Keratinocyte (primary cell): Measurements from ENCODE around the gene DLEC1. TPM values are rescaled to one million over a fixed set of nuclear protein-coding genes. Genes with fewer than 3 reads are reported as not detected.

ENCODE experiments used
- DNase-seq: peaks from one replicate; pipeline ENCODE4 v3.0.0-alpha.2; 2011; ENCODE audit warnings: low read depth, missing footprints, low spot score
- FAIRE-seq: peaks from 2 replicates; lab custom pipeline; 2011; peaks lifted over from hg19 to GRCh38; lab: Jason Lieb, UNC
- H2AFZ ChIP-seq: 2 replicates; pipeline ENCODE4 v1.6.0; 2012; ENCODE audit warnings: low read length, control low read depth, inconsistent platforms; ENCODE audit not compliant: control insufficient read depth
- H3K27ac ChIP-seq: 2 replicates; pipeline ENCODE4 v1.5.1; 2011; ENCODE audit warnings: low read length; ENCODE audit not compliant: control insufficient read depth, insufficient read depth
- H3K27me3 ChIP-seq: 3 replicates; pipeline ENCODE4 v1.6.0; 2011; ENCODE audit warnings: low read length; ENCODE audit not compliant: control insufficient read depth, insufficient read depth; ENCODE audit errors: extremely low read depth
- H3K36me3 ChIP-seq, 2 experiments: 2 replicates in 1 of 2; 3 replicates in 1 of 2; pipeline ENCODE4 v1.5.1; 2011; ENCODE audit warnings: low read length in 2 of 2, mild to moderate bottlenecking in 1 of 2; ENCODE audit not compliant: control insufficient read depth in 2 of 2, insufficient read depth in 2 of 2; ENCODE audit errors: extremely low read depth in 1 of 2
- H3K4me1 ChIP-seq: 3 replicates; pipeline ENCODE4 v1.5.1; 2011; ENCODE audit warnings: low read length; ENCODE audit not compliant: control insufficient read depth, insufficient read depth; ENCODE audit errors: extremely low read depth
- H3K4me2 ChIP-seq: 3 replicates; pipeline ENCODE4 v1.6.0; 2011; ENCODE audit warnings: low read depth, low read length; ENCODE audit not compliant: control insufficient read depth, insufficient read depth; ENCODE audit errors: extremely low read depth
- H3K4me3 ChIP-seq, 3 experiments: fragments of 200-600 bp in 1 of 3; sonication (generic) in 1 of 3; 2 replicates in 2 of 3; 3 replicates in 1 of 3; pipeline ENCODE4 v1.5.1; 2011 to 2016; ENCODE audit warnings: low read length in 3 of 3, mild to moderate bottlenecking in 3 of 3, control low read depth in 2 of 3, inconsistent platforms in 1 of 3, low read depth in 1 of 3, mixed read lengths in 1 of 3, mixed run types in 1 of 3, moderate library complexity in 1 of 3; ENCODE audit not compliant: control insufficient read depth in 2 of 3, insufficient read depth in 2 of 3; ENCODE audit errors: extremely low read depth in 1 of 3
- H3K79me2 ChIP-seq: 2 replicates; pipeline ENCODE4 v1.6.0; 2012; ENCODE audit warnings: low read length; ENCODE audit not compliant: control insufficient read depth, insufficient read depth
- H3K9ac ChIP-seq: 3 replicates; pipeline ENCODE4 v1.6.0; 2011; ENCODE audit warnings: low read length; ENCODE audit not compliant: control insufficient read depth, insufficient read depth; ENCODE audit errors: extremely low read depth
- H3K9me1 ChIP-seq: 3 replicates; pipeline ENCODE4 v1.6.0; 2011; ENCODE audit warnings: low read length; ENCODE audit not compliant: control insufficient read depth, insufficient read depth; ENCODE audit errors: extremely low read depth
- H3K9me3 ChIP-seq: 2 replicates; pipeline ENCODE4 v1.5.1; 2012; ENCODE audit warnings: low read depth, low read length; ENCODE audit not compliant: control insufficient read depth
- H4K20me1 ChIP-seq: 3 replicates; pipeline ENCODE4 v1.6.0; 2011; ENCODE audit warnings: low read length; ENCODE audit not compliant: control insufficient read depth, insufficient read depth; ENCODE audit errors: extremely low read depth
- CTCF ChIP-seq, 3 experiments: IDR thresholded peaks in 1 of 3; conservative IDR thresholded peaks in 1 of 3; optimal IDR thresholded peaks in 1 of 3; 2 replicates in 2 of 3; 3 replicates in 1 of 3; pipeline versions ENCODE3 to v1.5.1; 2011; ENCODE audit warnings: low read length in 3 of 3, mild to moderate bottlenecking in 3 of 3, moderate library complexity in 2 of 3, control low read depth in 1 of 3, inconsistent platforms in 1 of 3; ENCODE audit not compliant: insufficient read depth in 2 of 3; ENCODE audit errors: extremely low read depth in 1 of 3
- EZH2 ChIP-seq: IDR thresholded peaks from one replicate; pipeline ENCODE4 v1.6.1; 2012; ENCODE audit warnings: inconsistent platforms, mild to moderate bottlenecking, low read length, moderate library complexity
- dilution Hi-C: fragments of 300-500 bp; cut with MboI; formaldehyde crosslinking; loops from one replicate; pipeline ENCODE4 v1.7.0; 2020; ENCODE audit warnings: low sequenced_read_pairs; ENCODE audit not compliant: extremely low pct_ligation_motif_present
- polyA plus RNA-seq, 5 experiments: library from polyadenylated mRNA; depleted of rRNA in 3 of 5; stranded (reverse) in 3 of 5; stranded (forward) in 1 of 5; unstranded in 1 of 5; fragments of >200 nt; gene quantifications; 1 replicate in 1 of 5; 2 replicates in 3 of 5; 3 replicates in 1 of 5; pipeline versions ENCODE4 v1.2.1 to v1.2.3, GENCODE V29; 2011 to 2012; ENCODE audit warnings: missing spikeins in 2 of 5, low read depth in 1 of 5, low replicate concordance in 1 of 5

DLEC1 gene
- polyA plus RNA-seq, 1 donor (not counting 4 experiments of a cell fraction or from before 2014, with no cell fraction given), result not detected

GRCh38 chr3:38154033-38154494 is 115.1 kb downstream of the DLEC1 start:
- Histone ChIP-seq H3K27ac (peak overlapping the region; percentile 89), H2AFZ (no peak overlapping the region), H3K9me1 (no peaks in the 10 kb centered on the region), H3K27me3 (no peaks in the 10 kb centered on the region), H3K79me2 (no peaks in the 10 kb centered on the region), H4K20me1 (no peaks in the 10 kb centered on the region), H3K4me1 (peaks cover 64% of the 10 kb centered on the region), H3K4me2 (peak overlapping the region; percentile 68), H3K9me3 (no peaks in the 10 kb centered on the region), H3K9ac (peak overlapping the region; percentile 52), H3K4me3 (peak overlapping the region in 1 of 3 experiments; percentile 22), H3K36me3 (no peaks in the 10 kb centered on the region)
- DNase-seq, result no peak
- peak; percentile 88 for FAIRE-seq
- TF ChIP-seq EZH2, result no peak
- TF ChIP-seq CTCF (optimal IDR thresholded peaks at IDR 0.05 in 1 of 3, IDR thresholded peaks at IDR 0.05 in 1 of 3, conservative IDR thresholded peaks at IDR 0.05 in 1 of 3; ENCODE audit: extremely low read depth in 1 of 3, insufficient read depth in 2 of 3, low read length in 3 of 3), result no peak
- dilution Hi-C loops, result no loop called here

- Histone ChIP-seq H3K4me3 (peak overlapping the region in 1 of 3 experiments; percentile 9), H3K79me2 (no peaks in the 10 kb centered on the region), H3K4me1 (peaks cover 64% of the 10 kb centered on the region), H3K27me3 (no peaks in the 10 kb centered on the region), H3K4me2 (peak overlapping the region; percentile 68), H2AFZ (no peak overlapping the region), H4K20me1 (no peaks in the 10 kb centered on the region), H3K9me3 (no peaks in the 10 kb centered on the region), H3K9me1 (no peaks in the 10 kb centered on the region), H3K36me3 (no peaks in the 10 kb centered on the region), H3K27ac (peak overlapping the region; percentile 89), H3K9ac (peak overlapping the region; percentile 52)
- TF ChIP-seq EZH2, result no peak
- no peak for TF ChIP-seq CTCF (optimal IDR thresholded peaks at IDR 0.05 in 1 of 3, IDR thresholded peaks at IDR 0.05 in 1 of 3, conservative IDR thresholded peaks at IDR 0.05 in 1 of 3; ENCODE audit: extremely low read depth in 1 of 3, insufficient read depth in 2 of 3, low read length in 3 of 3)
- dilution Hi-C loops, result no loop called here
- DNase-seq (peak; percentile 89), FAIRE-seq (peak; percentile 79)
Observed at GRCh38 chr3:38154625-38155255, 115.7 kb downstream of the DLEC1 start.
